AG09309 (cell line): Measurements from ENCODE around the gene ITGB1BP1.

ENCODE experiments used
- DNase-seq: peaks from one replicate; pipeline ENCODE4 v3.0.0-alpha.2; 2010; ENCODE audit warnings: low read depth
- H3K4me3 ChIP-seq: 2 replicates; pipeline ENCODE4 v1.5.1; 2011; ENCODE audit warnings: mild to moderate bottlenecking, low read depth, low read length, moderate library complexity; ENCODE audit not compliant: control insufficient read depth
- CTCF ChIP-seq: IDR thresholded peaks from 2 replicates; pipeline ENCODE4 v1.5.1; 2011; ENCODE audit warnings: mild to moderate bottlenecking, low read depth, low read length, inconsistent platforms; ENCODE audit not compliant: insufficient read depth, control insufficient read depth; ENCODE audit errors: missing control alignments

ITGB1BP1 gene

GRCh38 chr2:9445089-9445488 is 21.8 kb upstream of the ITGB1BP1 start:
- H3K4me3 ChIP-seq, result no peak overlapping the region
- TF ChIP-seq CTCF, result no peak
- no peak for DNase-seq

- H3K4me3 ChIP-seq, result no peak overlapping the region
- no peak for TF ChIP-seq CTCF
- no peak for DNase-seq
Observed at GRCh38 chr2:9443526-9443925, 20.2 kb upstream of the ITGB1BP1 start.

- TF ChIP-seq CTCF, result no peak
- H3K4me3 ChIP-seq, result no peak overlapping the region
- no peak for DNase-seq
Observed at GRCh38 chr2:9441556-9441955, 18.2 kb upstream of the ITGB1BP1 start.

GRCh38 chr2:9440058-9440727 is 16.9 kb upstream of the ITGB1BP1 start:
- no peak for TF ChIP-seq CTCF
- no peak for DNase-seq
- H3K4me3 ChIP-seq, result no peak overlapping the region

GRCh38 chr2:9439536-9439935 is 16.2 kb upstream of the ITGB1BP1 start:
- no peak for DNase-seq
- no peak for TF ChIP-seq CTCF
- H3K4me3 ChIP-seq, result no peak overlapping the region

GRCh38 chr2:9434489-9434888 is 11.2 kb upstream of the ITGB1BP1 start:
- no peak for DNase-seq
- no peak for TF ChIP-seq CTCF
- H3K4me3 ChIP-seq, result no peak overlapping the region
